ENCODE results near the gene ADD3.
A peak's percentile ranks its signal among the peaks of the same experiment; 100 is the strongest.

ADD3 gene

GRCh38 chr10:110142965-110143364 lies 135.2 kb downstream of the ADD3 start:
- no peak for DNase-seq (ENCODE audit: low read depth)
- no peak overlapping the region for H3K4me3 ChIP-seq (ENCODE audit: control insufficient read depth, low read depth, low read length)
- TF ChIP-seq CTCF (conservative IDR thresholded peaks at IDR 0.05; ENCODE audit: control insufficient read depth, insufficient read depth, low read depth, low read length): no peak

GRCh38 chr10:110144507-110144906 lies 136.7 kb downstream of the ADD3 start:
- DNase-seq (ENCODE audit: low read depth): peak; percentile 45
- no peak overlapping the region for H3K4me3 ChIP-seq (ENCODE audit: control insufficient read depth, low read depth, low read length)
- TF ChIP-seq CTCF (conservative IDR thresholded peaks at IDR 0.05; ENCODE audit: control insufficient read depth, insufficient read depth, low read depth, low read length): no peak

- TF ChIP-seq CTCF (conservative IDR thresholded peaks at IDR 0.05; ENCODE audit: control insufficient read depth, insufficient read depth, low read depth, low read length): no peak
Measured at GRCh38 chr10:110147961-110148360, 140.2 kb downstream of the ADD3 start.

GRCh38 chr10:110149259-110149658 lies 141.5 kb downstream of the ADD3 start:
- H3K4me3 ChIP-seq (ENCODE audit: control insufficient read depth, low read depth, low read length): no peak overlapping the region
- TF ChIP-seq CTCF (conservative IDR thresholded peaks at IDR 0.05; ENCODE audit: control insufficient read depth, insufficient read depth, low read depth, low read length): no peak
- DNase-seq (ENCODE audit: low read depth): no peak

More at GRCh38 chr10:110147961-110148360, 140.2 kb downstream of the ADD3 start:
- no peak for DNase-seq (ENCODE audit: low read depth)
- H3K4me3 ChIP-seq (ENCODE audit: control insufficient read depth, low read depth, low read length): no peak overlapping the region

- no peak for TF ChIP-seq CTCF (conservative IDR thresholded peaks at IDR 0.05; ENCODE audit: control insufficient read depth, insufficient read depth, low read depth, low read length)
- DNase-seq (ENCODE audit: low read depth): no peak
- H3K4me3 ChIP-seq (ENCODE audit: control insufficient read depth, low read depth, low read length): no peak overlapping the region
Measured at GRCh38 chr10:110150046-110150445, 142.3 kb downstream of the ADD3 start.

- no peak overlapping the region for H3K4me3 ChIP-seq (ENCODE audit: control insufficient read depth, low read depth, low read length)
- no peak for TF ChIP-seq CTCF (conservative IDR thresholded peaks at IDR 0.05; ENCODE audit: control insufficient read depth, insufficient read depth, low read depth, low read length)
- DNase-seq (ENCODE audit: low read depth): no peak
Measured at GRCh38 chr10:110150981-110151380, 143.2 kb downstream of the ADD3 start.

- H3K4me3 ChIP-seq (ENCODE audit: control insufficient read depth, low read depth, low read length): no peak overlapping the region
- TF ChIP-seq CTCF (conservative IDR thresholded peaks at IDR 0.05; ENCODE audit: control insufficient read depth, insufficient read depth, low read depth, low read length): no peak
- no peak for DNase-seq (ENCODE audit: low read depth)
Measured at GRCh38 chr10:110151467-110151866, 143.7 kb downstream of the ADD3 start.

All from fibroblast of mammary gland (primary cell).